LHCN-M2 (cell line): ENCODE data around the gene LRRC52. TPM values are rescaled to one million over a fixed set of nuclear protein-coding genes. Genes with fewer than 3 reads are reported as not detected.
"Not testable (repeated sequence)": the region's sequence is repeated elsewhere in the genome, so short reads cannot be mapped to it uniquely, and the experiment has no call there.

Experiments used
- DNase-seq: peaks from one replicate; pipeline ENCODE4 v3.0.0-alpha.2; 2012; ENCODE audit warnings: low read depth
- total RNA-seq: library from RNA; depleted of rRNA; stranded (reverse); fragments of >200 nt; gene quantifications from 2 replicates; pipeline ENCODE4 v1.2.3, GENCODE V29; 2014; rRNA removed

LRRC52 gene
- total RNA-seq, 1 experiment from 2014 or later = not detected

DNA sequence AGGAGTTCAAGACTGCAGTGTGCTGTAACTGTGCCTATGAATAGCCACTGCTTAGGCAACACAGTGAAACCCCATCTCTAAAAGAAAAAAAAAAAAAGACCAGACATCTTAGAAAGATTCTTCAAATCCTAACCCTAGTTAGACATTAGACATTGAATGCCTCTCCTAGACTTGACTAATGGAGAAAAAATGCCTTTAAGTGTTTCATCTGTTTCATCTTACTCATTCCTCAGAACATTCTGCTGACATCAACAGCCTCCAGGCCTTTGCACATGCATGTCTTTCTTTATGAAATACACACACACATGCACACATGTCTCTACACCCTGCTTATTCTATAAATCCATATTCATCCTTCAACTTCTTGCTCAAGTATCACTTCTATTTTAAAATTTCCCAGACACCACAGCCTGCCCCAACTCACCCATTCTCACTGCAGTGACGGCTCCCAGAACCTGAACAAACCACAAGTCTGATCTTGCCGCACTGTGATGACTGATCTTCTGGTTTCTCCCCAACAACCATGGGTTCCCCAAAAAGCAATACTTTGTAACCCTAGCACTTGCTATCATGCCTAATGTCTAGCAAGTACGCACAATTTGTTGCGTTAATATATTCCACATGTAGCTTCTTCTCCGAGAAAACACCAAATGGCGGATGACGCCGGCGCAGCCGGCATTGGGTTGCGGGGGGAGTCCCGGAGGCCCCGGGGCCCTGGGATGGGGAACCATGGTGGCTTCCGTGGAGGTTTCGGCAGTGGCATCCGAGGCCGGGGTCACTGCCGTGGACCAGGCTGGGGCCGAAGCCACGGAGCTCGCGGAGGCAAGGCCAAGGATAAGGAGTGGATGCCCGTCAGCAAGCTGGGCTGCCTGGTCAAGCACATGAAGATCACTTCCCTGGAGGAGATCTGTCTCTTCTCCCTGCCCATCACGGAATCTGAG is 37.4 kb downstream of the LRRC52 start:
- peak; percentile 5 for DNase-seq

DNA sequence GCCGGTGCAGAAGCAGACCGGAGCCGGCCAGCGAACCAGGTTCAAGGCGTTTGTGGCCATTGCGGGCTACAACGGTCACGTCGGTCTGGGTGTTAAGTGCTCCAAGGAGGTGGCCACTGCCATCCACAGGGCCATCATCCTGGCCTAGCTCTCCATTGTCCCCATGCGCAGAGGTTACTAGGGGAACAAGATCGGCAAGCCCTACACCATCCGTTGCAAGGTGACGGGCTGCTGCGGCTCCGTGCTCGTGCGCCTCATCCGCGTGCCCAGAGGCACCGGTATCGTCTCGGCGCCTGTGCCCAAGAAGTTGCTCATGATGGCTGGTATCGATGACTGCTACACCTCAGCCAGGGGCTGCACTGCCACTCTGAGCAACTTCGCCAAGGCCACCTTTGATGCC is 38.1 kb downstream of the LRRC52 start:
- no peak for DNase-seq

DNA sequence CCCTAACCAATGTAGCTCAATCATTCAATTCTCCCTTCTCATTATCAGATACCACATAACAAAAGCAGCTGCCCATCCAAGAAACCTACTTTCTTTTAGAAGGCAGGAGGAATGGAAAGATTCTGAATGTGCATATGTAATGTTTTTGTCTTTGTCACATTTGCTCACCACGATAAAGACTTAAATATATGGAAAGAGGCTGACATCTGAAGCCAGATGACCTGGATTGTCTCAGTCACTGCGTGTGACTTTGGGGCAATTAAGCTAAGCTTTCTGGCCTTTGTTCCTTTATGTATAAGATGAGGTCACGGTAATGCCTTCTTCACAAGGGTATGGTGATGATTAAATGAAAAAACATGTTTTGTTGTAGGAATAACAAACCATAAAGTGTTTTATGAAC is 42.6 kb downstream of the LRRC52 start:
- DNase-seq = no peak

DNA sequence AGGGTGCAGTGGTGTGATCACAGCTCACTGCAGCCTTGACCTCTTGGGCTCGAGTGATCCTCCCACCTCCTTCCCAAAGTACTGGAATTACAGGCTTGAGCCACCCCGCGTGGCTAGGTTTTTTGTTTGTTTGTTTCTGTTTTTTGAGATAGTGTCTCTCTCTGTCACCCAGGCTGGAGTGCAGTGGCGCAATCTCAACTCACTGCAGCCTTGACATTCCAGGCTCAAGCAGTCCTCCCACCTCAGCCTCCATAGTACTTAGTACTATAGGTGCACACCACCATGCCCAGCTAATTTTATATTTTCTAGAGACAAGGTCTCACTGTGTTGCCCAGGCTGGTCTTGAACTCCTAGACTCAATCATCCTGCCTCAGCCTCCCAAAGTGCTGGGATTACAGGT is 47.6 kb downstream of the LRRC52 start:
- not testable (repeated sequence) for DNase-seq

DNA sequence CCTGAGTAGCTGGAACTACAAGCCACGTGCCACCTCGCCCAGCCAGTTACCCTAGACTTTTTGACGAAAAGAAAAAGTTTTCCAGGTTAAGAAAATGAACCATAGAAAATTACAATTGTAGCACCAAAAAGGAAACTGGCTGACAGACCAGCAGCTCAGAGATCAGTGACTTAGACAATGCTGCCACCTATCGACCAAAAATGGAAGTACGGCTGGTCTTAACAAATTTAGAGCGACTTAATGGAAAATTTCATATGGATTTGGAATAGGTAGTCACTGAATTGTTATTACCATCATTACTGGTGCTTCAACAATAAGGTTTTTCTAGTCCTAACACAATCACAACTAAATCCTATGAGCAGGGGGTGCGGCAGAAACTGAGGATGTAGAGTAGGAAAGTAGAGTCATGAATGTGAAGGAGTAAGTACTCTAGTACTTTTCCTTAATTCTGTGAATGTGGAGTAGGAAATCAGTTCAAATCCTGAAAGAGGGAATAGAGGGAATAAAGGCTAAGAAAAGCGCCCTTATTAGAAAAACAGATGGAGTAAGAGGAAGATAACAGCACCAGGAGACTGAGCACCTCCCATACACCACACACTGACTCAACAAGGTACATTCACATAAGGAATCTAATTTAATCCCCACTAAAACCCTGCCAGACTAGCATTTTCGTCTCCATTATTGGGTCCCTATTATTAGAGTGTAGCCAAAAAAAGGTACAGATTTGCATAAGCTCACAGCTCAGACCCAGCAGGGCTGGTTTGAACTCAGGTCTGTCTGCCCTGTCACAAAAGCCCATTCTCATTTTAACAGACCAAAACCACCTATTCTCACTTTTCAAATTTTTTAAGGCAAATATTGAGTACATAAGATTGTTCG is 49.4 kb downstream of the LRRC52 start:
- DNase-seq = peak; percentile 62

DNA sequence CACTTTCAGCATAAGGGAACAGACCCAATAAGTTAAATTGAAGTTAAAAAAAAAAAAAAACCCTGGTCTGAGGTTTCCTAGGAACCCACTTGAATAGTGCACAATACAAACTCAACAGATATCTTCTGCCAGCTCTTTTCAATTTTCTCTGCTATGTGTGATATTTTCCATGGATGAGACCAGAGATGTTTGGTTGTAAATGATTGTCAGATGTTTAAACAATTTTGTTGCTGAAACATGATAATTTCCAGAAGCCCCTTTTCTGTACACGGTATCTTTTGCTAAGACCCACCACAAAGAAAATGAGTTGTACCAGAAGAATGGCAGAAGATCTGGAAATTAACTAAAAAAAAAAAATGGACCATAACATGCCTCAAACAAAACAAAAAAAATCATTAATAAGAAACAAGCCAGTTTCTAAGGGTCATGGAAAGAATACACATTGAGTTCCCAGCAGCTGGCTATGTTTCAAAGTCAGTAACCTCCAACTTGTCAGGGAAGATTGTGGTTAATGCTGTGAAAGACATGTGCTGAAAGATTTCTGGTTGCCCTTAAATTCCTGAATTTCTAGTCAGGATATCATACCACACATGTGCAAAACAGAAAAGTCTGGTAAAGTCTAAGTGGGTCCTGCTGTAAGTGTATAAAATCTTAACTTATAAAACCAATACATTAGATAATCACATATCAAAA is 51.6 kb downstream of the LRRC52 start:
- peak; percentile 72 for DNase-seq

DNA sequence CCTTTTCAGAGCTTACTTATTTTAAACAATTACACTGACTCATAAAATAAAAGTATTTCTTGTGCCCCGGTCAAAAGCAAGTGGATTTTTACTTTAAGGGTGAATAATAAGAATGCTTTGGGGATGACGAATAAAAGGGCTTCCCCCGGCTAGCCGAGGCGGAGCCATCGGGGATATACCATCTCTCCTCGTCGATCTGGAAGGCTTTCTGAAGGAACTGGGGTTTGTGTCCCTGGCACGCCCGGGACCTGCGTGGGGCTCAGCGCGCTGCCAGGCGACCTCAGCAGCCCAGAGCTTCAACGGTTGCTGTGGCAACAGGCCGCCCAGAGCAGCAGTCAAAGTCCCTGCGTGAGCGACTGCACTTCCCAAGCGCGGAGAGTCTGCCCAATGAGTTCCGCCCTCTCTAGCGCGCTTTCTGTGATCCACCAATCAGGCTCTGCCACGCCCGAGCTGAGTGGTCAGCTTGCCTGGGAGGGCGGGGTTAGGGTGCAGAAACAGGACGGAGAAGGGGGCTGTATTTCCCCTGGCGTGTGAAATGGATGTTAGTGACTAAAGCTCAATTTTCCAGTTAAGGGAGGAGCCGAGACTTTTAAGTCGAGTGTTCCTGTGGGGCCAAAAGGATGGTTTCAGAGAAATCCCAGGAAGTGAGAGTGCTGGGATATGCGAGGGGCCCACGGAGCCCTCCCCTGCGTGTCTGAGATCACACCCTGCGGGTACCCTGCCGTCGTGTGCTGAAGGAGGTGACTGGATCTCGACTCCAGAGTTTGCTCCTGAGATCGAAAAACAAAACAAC is 54.3 kb downstream of the LRRC52 start:
- DNase-seq = peak; percentile 95

DNA sequence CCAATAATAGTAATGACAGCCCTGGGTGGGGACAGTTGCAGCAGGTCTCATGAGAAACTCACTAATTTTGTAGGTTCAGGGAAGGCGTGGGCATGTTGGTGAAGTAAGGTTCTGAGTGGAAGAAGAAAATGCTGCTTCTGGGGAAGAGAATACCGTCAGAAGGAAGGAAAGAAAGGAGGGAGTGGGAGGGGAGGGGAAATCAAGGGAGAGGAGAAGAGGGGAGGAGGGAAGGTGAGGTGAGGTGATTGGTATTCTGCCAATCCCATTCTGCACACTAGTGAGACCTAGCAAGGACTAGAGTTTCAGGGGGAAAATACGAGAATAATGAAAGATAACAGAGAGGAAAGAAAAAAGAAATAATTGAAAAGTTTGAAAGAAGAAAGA is 54.9 kb downstream of the LRRC52 start:
- no peak for DNase-seq

DNA sequence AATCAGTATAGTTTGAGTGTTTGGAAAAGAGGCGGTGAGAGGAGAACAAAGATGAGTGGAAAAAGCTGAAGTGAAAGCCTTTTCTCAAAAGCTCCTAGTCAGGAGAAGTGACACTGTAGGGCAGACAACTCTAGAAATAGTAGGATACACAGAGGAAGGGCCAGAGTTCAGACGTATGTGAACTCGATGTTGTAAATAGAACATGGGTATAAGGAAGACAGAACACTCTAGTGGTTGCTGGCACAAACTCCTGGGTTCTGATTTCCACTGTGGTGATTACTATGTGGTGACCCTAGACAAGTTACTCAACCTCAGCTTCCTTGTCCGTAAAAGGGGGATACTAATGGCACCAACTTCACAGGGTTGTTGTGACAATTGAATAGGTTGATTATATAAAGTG is 57.0 kb downstream of the LRRC52 start:
- DNase-seq = no peak

DNA sequence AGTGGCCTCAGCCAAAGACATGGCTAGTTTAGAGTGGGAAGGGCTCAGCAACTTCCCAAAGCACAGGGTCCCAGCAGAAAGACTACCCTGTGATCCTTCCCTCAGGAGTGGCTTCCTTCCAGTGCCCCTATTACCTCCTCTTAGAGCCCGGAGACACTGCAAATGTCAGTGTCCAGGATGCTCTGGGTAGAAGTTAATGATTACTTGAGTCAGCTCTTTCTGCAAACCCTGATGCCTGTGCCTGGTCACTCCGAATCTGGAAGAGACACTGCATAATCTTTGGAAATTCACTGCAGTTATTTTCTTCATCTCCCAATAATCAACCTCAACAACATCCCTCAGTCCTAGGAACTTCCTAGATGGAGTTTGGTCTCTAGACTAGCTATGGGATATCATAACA is 60.0 kb downstream of the LRRC52 start:
- no peak for DNase-seq

DNA sequence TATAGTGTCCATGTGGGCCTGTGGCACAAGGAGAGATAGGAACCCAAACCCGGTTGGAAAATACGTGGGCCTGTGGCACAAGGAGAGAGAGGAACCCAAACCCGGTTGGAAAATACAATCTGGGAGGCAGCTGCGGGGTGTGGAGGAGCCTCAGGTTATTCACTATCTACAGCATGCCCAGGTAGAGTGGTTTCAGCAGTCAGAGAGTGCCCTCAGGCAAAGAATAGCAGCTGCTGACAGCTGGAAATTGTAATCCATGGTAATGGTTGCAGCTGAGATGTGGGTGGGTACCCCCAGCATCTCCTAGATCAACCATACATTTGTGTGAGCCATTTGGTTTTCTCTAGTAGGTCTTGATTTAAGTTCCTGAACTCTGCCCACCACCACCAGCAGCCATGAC is 61.4 kb downstream of the LRRC52 start:
- DNase-seq = no peak

DNA sequence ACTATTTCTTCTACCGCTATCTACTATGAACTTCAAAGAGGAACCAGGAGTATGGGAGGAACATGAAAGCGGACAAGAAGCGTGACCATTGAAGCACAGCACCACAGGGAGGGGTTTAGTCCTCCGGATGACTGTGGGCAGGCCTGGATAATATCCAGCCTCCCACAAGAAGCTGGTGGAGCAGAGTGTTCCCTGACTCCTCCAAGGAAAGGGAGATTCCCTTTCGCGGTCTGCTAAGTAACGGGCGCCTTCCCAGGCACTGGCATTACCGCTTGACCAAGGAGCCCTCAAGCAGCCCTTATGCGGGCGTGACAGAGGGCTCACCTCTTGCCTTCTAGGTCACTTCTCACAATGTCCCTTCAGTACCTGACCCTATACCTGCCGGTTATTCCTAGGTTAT is 62.9 kb downstream of the LRRC52 start:
- DNase-seq = not testable (repeated sequence)

DNA sequence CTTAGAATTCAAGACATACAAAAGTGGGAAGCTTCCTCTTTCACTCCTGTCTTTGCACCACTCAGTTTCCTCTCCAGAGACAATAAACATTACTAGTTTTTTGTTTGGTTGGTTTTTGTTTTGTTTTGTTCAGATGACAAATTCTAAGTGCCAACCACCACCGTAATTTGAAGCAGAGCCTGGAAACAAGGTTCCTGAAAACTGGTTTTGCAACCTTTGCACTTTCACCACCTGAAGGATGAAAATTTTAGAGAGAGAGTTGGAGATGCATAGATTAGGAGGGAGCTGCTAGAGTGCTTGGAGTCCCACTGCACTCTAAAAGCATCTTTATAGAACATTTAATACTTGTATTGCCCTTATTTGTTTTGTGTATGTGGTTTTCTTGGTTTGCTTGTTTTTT is 67.1 kb downstream of the LRRC52 start:
- DNase-seq = no peak

DNA sequence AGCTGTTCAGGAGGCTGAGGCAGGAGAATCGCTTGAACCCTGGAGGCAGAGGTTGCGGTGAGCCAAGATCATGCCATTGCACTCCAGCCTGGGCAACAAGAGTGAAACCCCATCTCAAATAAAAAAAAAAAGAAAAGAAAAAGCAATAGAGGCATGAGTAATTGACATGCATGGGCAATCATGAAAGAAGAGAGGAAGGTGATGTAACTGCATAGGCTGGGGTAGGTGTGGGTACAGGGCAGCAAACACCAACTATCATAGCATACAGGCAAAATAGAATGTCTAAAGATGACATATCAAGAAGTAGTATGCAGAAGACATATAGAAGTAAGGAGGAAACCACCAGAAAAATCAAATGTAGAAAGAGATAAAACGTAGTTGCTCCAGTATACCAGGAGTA is 68.3 kb downstream of the LRRC52 start:
- no peak for DNase-seq

Other genes starting within 250 kb of the LRRC52 start
- not detected in 2 replicates for gene LMX1A, start 187.3 kb upstream of the LRRC52 start, total RNA-seq
- not detected in 2 replicates for gene RXRG, start 98.9 kb upstream of the LRRC52 start, total RNA-seq
- gene MGST3, start 87.2 kb downstream of the LRRC52 start, total RNA-seq = 124 and 129 TPM in 2 replicates
- gene ALDH9A1, start 154.6 kb downstream of the LRRC52 start, total RNA-seq = 118 and 135 TPM in 2 replicates
- 112 and 115 TPM in 2 replicates for gene TMCO1, start 224.9 kb downstream of the LRRC52 start, total RNA-seq